AG10803 (cell line): ENCODE data around the gene TTF2.

Experiments
- DNase-seq: peaks from one replicate; pipeline ENCODE4 v3.0.0; 2010; ENCODE audit warnings: low read depth
- H3K4me3 ChIP-seq: 2 replicates; pipeline ENCODE4 v1.5.1; 2011; ENCODE audit warnings: mild to moderate bottlenecking, low read length, control low read depth
- TF ChIP-seq, protein P1 (sequence below): conservative IDR thresholded peaks from 2 replicates; pipeline ENCODE4 v1.5.1; 2011; ENCODE audit warnings: mild to moderate bottlenecking, low read length, control low read depth, inconsistent platforms

The TTF2 gene

GRCh38 chr1:117142200-117142599 is 82.1 kb downstream of the TTF2 start:
- TF ChIP-seq, protein P1, sequence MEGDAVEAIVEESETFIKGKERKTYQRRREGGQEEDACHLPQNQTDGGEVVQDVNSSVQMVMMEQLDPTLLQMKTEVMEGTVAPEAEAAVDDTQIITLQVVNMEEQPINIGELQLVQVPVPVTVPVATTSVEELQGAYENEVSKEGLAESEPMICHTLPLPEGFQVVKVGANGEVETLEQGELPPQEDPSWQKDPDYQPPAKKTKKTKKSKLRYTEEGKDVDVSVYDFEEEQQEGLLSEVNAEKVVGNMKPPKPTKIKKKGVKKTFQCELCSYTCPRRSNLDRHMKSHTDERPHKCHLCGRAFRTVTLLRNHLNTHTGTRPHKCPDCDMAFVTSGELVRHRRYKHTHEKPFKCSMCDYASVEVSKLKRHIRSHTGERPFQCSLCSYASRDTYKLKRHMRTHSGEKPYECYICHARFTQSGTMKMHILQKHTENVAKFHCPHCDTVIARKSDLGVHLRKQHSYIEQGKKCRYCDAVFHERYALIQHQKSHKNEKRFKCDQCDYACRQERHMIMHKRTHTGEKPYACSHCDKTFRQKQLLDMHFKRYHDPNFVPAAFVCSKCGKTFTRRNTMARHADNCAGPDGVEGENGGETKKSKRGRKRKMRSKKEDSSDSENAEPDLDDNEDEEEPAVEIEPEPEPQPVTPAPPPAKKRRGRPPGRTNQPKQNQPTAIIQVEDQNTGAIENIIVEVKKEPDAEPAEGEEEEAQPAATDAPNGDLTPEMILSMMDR, result no peak
- DNase-seq, result peak; percentile 53
- no peak overlapping the region for H3K4me3 ChIP-seq

GRCh38 chr1:117143172-117143571 is 83.0 kb downstream of the TTF2 start:
- no peak overlapping the region for H3K4me3 ChIP-seq
- TF ChIP-seq, protein P1, result no peak
- no peak for DNase-seq

GRCh38 chr1:117143871-117144270 is 83.7 kb downstream of the TTF2 start:
- no peak overlapping the region for H3K4me3 ChIP-seq
- TF ChIP-seq, protein P1, result no peak
- DNase-seq, result no peak

- TF ChIP-seq, protein P1, result no peak
- DNase-seq, result no peak
- H3K4me3 ChIP-seq, result no peak overlapping the region
Measured at GRCh38 chr1:117146072-117146471, 85.9 kb downstream of the TTF2 start.

GRCh38 chr1:117146575-117147340 is 86.6 kb downstream of the TTF2 start:
- TF ChIP-seq, protein P1, result no peak
- H3K4me3 ChIP-seq, result no peak overlapping the region
- DNase-seq, result peak; percentile 81

- H3K4me3 ChIP-seq, result no peak overlapping the region
- TF ChIP-seq, protein P1, result no peak
- no peak for DNase-seq
Measured at GRCh38 chr1:117147341-117147831, 87.3 kb downstream of the TTF2 start.

- DNase-seq, result no peak
- H3K4me3 ChIP-seq, result no peak overlapping the region
Measured at GRCh38 chr1:117147856-117148588, 87.9 kb downstream of the TTF2 start.

More at GRCh38 chr1:117147856-117148588, 87.9 kb downstream of the TTF2 start:
- TF ChIP-seq, protein P1, result no peak
